ENCODE data around the gene SLC12A1.

SLC12A1 gene

GRCh38 chr15:48205981-48206380 lies at the start of gene SLC12A1:
SLC12A1 (plus strand) TSS chr15:48206302; CDS start chr15:48207720, 1,418 bp downstream.
- no peak for DNase-seq

- no peak for DNase-seq
These were observed 37.5 kb upstream of the SLC12A1 start for GRCh38 chr15:48168616-48169015.

DNA sequence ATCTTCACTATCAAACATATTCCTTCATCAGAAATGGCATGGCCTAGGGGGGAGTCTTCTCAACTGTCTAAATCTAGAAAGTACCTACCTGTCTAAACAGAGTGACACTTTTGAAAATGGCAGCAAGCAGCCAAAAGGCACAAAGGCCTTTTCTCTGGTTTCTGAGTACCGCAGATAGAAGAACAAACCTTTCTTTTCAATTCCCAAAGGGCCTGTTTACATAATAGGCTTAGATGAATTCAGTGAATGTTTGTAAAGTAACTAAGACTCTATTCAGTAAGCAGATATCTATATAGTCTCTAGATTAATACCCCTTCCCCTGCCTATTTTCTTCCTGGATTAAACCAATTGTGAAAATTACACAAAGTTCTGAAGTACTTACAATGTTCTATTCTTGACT lies 35.1 kb upstream of the SLC12A1 start:
- DNase-seq = no peak

- DNase-seq = no peak
These were observed 31.0 kb upstream of the SLC12A1 start for GRCh38 chr15:48175126-48175525.

DNA sequence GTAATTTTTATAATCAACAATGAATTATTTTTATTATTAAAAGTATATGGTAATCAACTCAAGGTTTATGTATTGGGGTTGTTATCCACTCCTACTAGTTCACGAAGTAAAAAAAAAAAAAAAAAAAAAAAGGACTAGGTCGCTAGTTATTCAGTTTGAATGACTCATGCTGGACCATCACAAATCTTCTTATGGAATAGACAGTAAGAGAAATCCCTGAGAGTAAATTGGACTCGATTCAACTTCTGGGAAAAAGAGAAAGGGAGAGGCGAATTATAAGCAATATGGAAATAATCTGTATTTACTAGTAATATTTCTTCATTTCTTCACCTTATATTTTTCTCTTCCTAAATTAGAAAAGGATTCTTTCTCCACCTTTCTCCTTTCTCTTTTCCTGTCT lies 30.0 kb upstream of the SLC12A1 start:
- no peak for DNase-seq

DNA sequence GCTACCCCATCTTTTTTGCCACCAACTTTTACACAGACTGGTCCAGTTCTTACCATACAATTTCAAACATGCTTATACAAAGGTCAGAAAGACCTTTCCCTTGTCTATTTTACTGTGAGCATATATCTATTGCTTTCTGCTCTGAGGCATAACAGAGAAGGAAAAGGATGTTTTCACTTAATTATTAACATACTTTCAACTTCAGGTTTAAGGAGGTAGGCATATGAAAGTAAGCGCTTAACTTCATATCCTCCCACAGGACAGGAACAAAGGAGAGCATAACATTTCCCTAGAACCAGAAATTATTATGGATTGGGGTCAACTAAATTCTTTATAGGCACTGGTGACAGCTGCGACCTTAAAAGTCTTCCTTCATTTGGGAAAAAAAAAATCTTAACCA lies 29.1 kb upstream of the SLC12A1 start:
- DNase-seq = no peak

DNA sequence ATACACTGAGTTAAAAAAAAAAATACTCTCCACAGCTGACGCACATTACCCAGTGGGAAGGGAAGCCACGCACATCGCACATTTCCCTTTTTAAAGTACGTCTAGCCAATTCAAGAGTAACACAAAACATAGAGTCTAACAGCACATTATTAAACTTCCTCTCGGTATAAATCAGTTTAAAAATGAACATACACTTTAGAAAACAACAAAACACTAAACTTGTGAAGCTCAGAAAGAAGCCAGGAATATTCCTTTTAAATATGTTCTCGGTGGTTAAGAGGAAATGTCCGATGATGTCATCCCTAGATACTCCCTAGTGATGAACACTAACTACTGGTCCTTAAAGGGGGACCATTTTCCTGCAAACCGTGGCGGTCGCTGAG lies 28.7 kb upstream of the SLC12A1 start:
- DNase-seq = no peak

DNA sequence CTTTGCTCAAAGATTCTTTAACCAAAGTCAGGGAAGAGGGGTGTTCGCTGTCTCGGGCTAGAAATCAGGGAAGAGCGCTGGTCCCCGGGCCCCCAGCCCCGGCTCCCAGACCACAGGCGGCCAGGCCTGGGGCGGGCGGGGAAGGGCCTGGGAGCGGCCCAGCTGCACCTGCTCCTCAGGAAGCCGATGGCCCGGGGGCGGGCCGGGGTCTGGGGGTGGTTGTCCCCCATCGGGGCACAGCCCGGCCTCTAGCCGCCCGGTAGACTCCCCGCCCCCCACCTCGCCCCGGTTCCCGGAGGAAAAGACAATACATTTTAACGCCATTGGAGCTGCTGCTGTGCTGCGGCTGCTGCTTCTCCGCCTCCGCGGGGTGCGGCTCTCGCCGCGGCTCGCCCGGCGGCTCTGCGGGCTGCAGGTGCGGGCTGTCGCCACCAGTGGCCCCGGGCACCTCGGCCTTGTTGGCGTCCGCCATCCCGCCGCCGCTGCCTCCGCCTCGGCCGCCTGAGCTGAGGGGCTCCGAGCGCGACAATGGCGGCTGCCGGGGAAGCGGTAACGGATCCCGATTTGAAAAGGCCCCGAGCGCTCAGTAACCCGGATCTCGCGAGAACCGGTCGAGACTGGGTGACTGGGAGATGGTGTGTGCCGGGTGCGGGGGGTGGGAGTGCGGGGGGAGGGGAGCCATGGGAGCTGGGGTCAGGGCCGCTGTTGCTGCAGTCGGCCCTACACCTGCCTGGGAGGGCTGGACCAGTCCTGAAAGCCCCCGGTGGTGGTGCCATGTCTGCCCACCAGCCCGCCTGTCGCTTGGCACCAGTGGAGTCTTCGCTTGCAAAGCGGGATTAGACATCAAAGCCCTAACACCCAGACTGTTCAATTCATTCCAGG lies 28.1 kb upstream of the SLC12A1 start, which contains the start of gene MYEF2:
Gene MYEF2 (minus strand): TSS at position 530 of the 882 bp plus-strand sequence. CDS start 58 bp downstream, at position 472.
- DNase-seq = peak; percentile 86

GRCh38 chr15:48178648-48178931 lies 27.5 kb upstream of the SLC12A1 start:
- no peak for DNase-seq

DNA sequence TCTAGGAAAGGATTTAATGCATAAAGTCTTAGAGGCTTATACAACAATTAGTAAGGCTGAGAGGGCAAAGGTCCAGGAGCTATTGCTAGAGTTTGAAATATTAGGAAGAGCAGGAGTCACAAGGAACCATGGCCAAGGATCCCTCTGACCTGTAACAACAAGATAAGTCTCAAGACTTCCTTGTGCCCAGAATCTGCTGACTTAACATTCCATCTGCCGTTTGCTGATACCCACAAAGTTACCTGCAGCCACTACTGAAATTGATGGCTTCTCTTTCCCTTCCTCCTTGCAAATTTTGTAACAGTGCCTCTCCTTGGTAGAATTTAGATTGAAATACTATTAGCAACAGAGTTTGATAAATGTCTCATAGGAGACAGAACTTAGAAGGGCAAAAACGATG lies 23.4 kb upstream of the SLC12A1 start:
- DNase-seq = no peak

DNA sequence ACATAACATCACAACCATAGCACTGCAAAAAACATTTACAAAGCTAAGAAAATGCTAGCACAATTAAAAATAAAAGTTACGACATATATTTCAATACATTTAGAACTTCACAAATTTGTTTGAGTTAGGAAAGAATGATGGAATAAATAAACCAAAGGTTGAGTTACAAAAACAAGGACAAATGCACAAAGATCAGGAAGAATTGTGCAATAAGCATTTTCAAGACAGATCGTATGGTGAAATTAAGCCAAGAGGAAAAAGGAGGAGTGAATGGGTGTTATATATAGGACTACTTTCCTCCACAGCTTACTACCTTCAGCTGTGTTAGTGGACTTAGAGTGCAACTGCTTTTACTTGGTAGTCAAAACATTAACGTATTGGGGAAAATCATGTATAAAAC lies 20.6 kb upstream of the SLC12A1 start:
- DNase-seq = no peak

DNA sequence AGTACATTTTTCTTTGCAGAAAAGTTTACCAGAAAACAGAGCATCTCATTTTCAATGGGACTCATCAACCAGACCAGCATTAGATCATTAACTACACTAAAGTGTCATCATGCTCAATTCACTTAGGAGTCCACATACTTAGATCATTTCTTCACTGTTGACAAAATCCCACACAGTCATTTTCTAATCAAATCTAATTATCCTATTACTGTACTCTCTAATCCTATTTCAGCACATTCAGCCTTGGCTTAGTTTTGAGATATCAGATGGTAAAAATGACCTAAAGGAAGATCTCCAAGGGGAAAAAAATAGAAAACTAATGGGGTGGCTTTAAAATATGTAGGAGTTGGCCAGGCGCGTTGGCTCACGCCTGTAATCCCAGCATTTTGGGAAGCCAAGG lies 19.8 kb upstream of the SLC12A1 start:
- DNase-seq = no peak

- peak; percentile 71 for DNase-seq
These were observed 15.0 kb upstream of the SLC12A1 start for GRCh38 chr15:48190932-48191573.

GRCh38 chr15:48191574-48192225 lies 14.4 kb upstream of the SLC12A1 start, which contains the start of gene CTXN2:
CTXN2 (plus strand) TSS chr15:48191665; CDS start chr15:48201301, 9,636 bp downstream.
- no peak for DNase-seq

DNA sequence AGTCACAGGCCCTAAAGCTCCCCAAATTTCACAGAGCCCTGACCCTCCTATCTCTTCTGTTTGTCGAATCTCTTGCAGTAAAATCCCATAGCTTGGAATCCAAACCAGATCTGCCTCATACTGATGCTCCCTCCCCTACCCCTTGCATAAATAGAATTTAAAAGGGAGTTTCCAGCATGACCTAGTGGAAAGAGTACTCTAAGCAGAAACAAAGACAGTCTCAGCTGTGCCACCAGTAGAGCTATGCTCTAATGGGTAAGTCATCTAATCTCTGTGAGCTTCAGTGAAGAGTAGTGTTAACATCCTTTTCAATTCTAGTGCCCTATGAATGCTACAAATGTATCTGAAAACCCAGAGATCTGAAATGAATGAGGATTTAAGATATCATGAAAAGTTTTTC lies 4.0 kb upstream of the SLC12A1 start:
- no peak for DNase-seq

DNA sequence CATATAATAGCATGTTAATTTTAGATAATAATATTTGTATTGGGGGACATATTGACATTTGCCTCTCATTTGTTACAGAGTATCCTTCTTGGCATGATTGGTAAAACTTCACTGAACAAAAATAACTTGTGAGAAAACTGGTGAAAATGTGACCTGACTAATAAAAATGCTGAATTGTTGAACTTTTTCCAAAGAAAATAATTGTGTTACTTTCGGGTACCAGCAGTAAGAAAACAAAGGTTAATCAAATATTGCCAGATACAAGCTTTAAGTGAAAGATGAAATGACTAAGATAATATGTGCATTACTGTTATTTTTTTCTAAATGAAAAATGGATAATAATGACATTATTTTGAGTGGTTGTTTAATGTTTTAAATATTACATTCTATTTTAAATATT lies 15.2 kb downstream of the SLC12A1 start:
- DNase-seq = no peak

DNA sequence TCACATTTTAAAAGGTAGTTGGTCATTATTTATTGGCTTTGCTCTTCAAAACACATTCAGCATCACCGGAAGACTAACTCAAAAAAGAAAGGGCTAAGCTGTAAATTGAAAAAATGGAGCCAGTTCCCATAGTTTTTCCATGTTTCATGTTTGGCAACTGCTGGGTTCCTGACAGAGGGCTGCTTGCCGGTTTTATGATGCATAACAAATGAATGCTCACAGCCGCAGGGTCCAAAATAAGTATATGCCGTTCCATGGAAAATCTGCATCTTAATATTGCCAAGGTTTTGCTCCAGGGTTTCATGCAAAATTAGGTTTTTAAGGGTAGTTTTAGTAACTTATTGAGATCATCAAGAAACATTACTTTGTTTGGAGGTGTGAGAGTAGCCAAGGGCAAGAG lies 15.8 kb downstream of the SLC12A1 start:
- no peak for DNase-seq

- DNase-seq = no peak
These were observed 16.5 kb downstream of the SLC12A1 start for GRCh38 chr15:48222627-48223026.

GRCh38 chr15:48225771-48226170 lies 19.7 kb downstream of the SLC12A1 start:
- no peak for DNase-seq

GRCh38 chr15:48230498-48230897 lies 24.4 kb downstream of the SLC12A1 start:
- no peak for DNase-seq

DNA sequence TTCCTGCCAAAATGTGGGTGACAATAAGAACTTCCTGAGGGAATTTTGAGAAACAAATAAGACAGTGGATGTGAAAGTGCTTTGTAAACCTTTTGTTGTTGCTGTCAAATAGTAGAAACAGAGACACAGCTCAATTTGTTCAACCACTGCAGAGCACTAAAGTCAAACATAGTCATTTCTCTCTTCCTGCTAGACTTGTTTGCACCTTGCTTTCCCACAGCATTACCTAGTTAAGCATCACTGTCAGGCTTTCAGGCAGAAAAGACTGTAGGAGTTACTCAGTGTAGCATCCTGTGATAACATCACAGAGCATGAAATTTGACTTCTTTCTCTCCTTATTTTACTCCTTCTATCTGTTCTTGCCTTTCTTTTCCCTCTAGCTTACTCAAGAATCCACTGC lies 27.1 kb downstream of the SLC12A1 start:
- no peak for DNase-seq

- no peak for DNase-seq
These were observed 33.2 kb downstream of the SLC12A1 start for GRCh38 chr15:48239334-48239733.

GRCh38 chr15:48242015-48242414 lies 35.9 kb downstream of the SLC12A1 start:
- no peak for DNase-seq

DNA sequence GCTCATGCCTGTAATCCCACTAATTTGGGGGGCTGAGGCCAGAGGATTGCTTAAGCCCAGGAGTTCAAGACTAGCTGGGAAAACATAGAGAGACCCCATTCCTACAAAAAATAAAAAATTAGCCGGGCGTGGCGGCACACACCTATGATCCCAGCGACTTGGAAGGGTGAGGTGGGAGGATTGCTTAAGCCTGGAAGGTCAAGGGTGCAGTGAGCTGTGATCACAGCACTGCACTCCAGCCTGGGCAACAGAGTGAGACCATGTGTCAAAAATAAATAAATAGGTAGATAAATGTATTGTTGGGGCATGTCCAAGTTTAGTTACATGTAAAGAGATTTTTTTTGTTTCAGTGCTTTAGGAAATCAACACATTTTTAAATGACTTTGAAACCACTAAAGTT lies 36.4 kb downstream of the SLC12A1 start:
- DNase-seq = no peak

Data from activated CD8-positive, alpha-beta memory T cell treated with anti-CD3 and anti-CD28 coated beads, Interleukin-2, amount 50 U/mL, for 48 hours (primary cell).